Upper lobe of left lung (tissue), 6 donors: ENCODE results near the gene WBP2. TPM values are rescaled to one million over a fixed set of nuclear protein-coding genes. Genes with fewer than 3 reads are reported as not detected.

Source experiments
- ATAC-seq, 2 donors: fragments of 200-7000 bp; cut with Tn5 transposase; one replicate each; pipeline ENCODE4 v1.9.1; 2022; ENCODE audit warnings: mild to moderate bottlenecking in 2 of 2, moderate library complexity in 2 of 2; ENCODE audit not compliant: low FRiP score in 2 of 2
- DNase-seq, 2 donors: peaks; one replicate each; pipeline ENCODE4 v3.0.0-alpha.2; 2019 to 2020
- H3K27ac ChIP-seq, 4 donors: fragments of 200-600 bp; sonication (generic); one replicate each; pipeline ENCODE4 v1.5.1; 2016 to 2019
- H3K27me3 ChIP-seq, 4 donors: fragments of 200-600 bp; sonication (generic); one replicate each; pipeline ENCODE4 v1.5.1; 2017 to 2019
- H3K36me3 ChIP-seq, 4 donors: fragments of 200-600 bp; sonication (generic); one replicate each; pipeline ENCODE4 v1.5.1; 2016 to 2019
- H3K4me1 ChIP-seq, 4 donors: fragments of 200-600 bp; sonication (generic); one replicate each; pipeline ENCODE4 v1.5.1; 2018 to 2019
- H3K4me3 ChIP-seq, 4 donors: fragments of 200-600 bp; sonication (generic); one replicate each; pipeline ENCODE4 v1.5.1; 2017 to 2019; ENCODE audit warnings: mild to moderate bottlenecking in 2 of 4, moderate library complexity in 1 of 4
- H3K9me3 ChIP-seq, 4 donors: fragments of 200-600 bp; sonication (generic); one replicate each; pipeline ENCODE4 v1.5.1; 2018 to 2019
- CTCF ChIP-seq, 6 experiments: fragments of 450-650 bp in 4 of 6; fragments of 200-600 bp in 2 of 6; sonication (generic) in 2 of 6; IDR thresholded peaks; one replicate each; pipeline ENCODE4 v1.5.1; 2016 to 2019; ENCODE audit warnings: antibody characterized with exemption in 6 of 6
- EP300 ChIP-seq, 4 donors: sonication (generic); formaldehyde crosslinking; IDR thresholded peaks; one replicate each; pipeline ENCODE4 v1.5.1; 2017; ENCODE audit warnings: antibody characterized with exemption in 4 of 4, control low read depth in 2 of 4
- POLR2A ChIP-seq, 4 donors: fragments of 450-650 bp; IDR thresholded peaks; one replicate each; pipeline ENCODE4 v1.5.1; 2016 to 2017; ENCODE audit warnings: antibody characterized with exemption in 4 of 4, mild to moderate bottlenecking in 2 of 4
- POLR2AphosphoS5 ChIP-seq, 2 donors: sonication (generic); formaldehyde crosslinking; IDR thresholded peaks; one replicate each; pipeline ENCODE4 v1.5.1; 2017; ENCODE audit warnings: antibody characterized with exemption in 2 of 2
- WGBS, 2 donors: methylation state at CpG; one replicate each; pipeline ENCODE4 v1.1.5; 2017 to 2018; 5-methylcytosine and 5-hydroxymethylcytosine counted together
- total RNA-seq, 6 donors: library from RNA; depleted of rRNA in 4 of 6; stranded (reverse); fragments of >200 nt in 4 of 6; gene quantifications; one replicate each; pipeline versions ENCODE4 v1.1.0 to v1.2.1, GENCODE V29; 2016 to 2021
- donor health status: DM: no; HTN: no; CAD: no; lungs with moderate emphysema.
- donor health status: DM: no; HTN: yes; CAD: no; lungs with severe emphysema.

Gene WBP2
- total RNA-seq, 6 donors from 2014 or later: 70.1 to 183 (median 87.8) TPM

GRCh38 chr17:75806822-75807500 is 48.2 kb downstream of the WBP2 start:
- H3K27ac ChIP-seq: no peak overlapping the region
- peaks cover 6 to 27% (median 27%) of the 10 kb centered on the region in 4 donors for H3K36me3 ChIP-seq
- no peaks in the 10 kb centered on the region for H3K27me3 ChIP-seq
- ATAC-seq (no peak), DNase-seq (no peak)
- no peak overlapping the region for H3K4me3 ChIP-seq
- no peaks in the 10 kb centered on the region for H3K4me1 ChIP-seq
- H3K9me3 ChIP-seq: no peaks in the 10 kb centered on the region
- no peak for TF ChIP-seq POLR2AphosphoS5 (IDR thresholded peaks at IDR 0.05)
- TF ChIP-seq EP300 (IDR thresholded peaks at IDR 0.05): no peak
- no peak for TF ChIP-seq POLR2A (IDR thresholded peaks at IDR 0.05)
- WGBS, 2 donors: 84 to 92% methylated on average over 4 of the region's 4 CpGs

DNA sequence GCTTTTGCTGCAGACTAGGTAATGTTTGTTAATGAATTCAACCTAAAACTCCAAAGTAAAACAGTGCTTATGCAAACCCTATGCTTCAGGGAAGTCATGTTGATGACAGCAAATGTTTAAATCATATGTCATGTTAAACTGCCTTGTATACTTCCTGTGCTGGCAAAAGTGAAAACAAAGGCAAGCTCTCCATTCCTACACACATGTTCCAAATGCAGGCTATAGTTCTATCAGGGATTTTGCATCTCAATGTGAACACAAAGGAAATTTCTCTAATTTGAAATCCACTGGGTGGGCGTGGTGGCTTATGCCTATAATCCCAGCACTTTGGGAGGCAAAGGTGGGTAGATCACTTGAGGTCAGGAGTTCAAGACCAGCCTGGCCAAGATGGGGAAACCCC is 51.3 kb downstream of the WBP2 start:
- Histone ChIP-seq H3K27me3 (no peaks in the 10 kb centered on the region), H3K4me1 (no peaks in the 10 kb centered on the region), H3K4me3 (no peak overlapping the region), H3K27ac (no peak overlapping the region), H3K36me3 (peaks cover 4 to 14% (median 12%) of the 10 kb centered on the region in 4 donors), H3K9me3 (no peaks in the 10 kb centered on the region)
- DNase-seq (no peak), ATAC-seq (no peak)
- TF ChIP-seq POLR2A (IDR thresholded peaks at IDR 0.05) (no peak), CTCF (IDR thresholded peaks at IDR 0.05) (no peak), EP300 (IDR thresholded peaks at IDR 0.05) (no peak), POLR2AphosphoS5 (IDR thresholded peaks at IDR 0.05) (no peak)
- WGBS, 2 donors: 91 to 93% methylated on average over 1 of the region's 1 CpG

GRCh38 chr17:75799402-75799801 is 55.7 kb downstream of the WBP2 start:
- Histone ChIP-seq H3K27ac (no peak overlapping the region), H3K36me3 (peaks cover 12 to 34% (median 23%) of the 10 kb centered on the region in 4 donors), H3K4me3 (no peak overlapping the region), H3K4me1 (no peaks in the 10 kb centered on the region), H3K9me3 (no peaks in the 10 kb centered on the region), H3K27me3 (no peaks in the 10 kb centered on the region)
- 86 to 91% methylated on average over 4 of the region's 4 CpGs for WGBS, 2 donors
- DNase-seq (no peak), ATAC-seq (no peak)
- no peak for TF ChIP-seq EP300 (IDR thresholded peaks at IDR 0.05)
- TF ChIP-seq POLR2A (IDR thresholded peaks at IDR 0.05): no peak
- no peak for TF ChIP-seq POLR2AphosphoS5 (IDR thresholded peaks at IDR 0.05)
- no peak for TF ChIP-seq CTCF (IDR thresholded peaks at IDR 0.05)

DNA sequence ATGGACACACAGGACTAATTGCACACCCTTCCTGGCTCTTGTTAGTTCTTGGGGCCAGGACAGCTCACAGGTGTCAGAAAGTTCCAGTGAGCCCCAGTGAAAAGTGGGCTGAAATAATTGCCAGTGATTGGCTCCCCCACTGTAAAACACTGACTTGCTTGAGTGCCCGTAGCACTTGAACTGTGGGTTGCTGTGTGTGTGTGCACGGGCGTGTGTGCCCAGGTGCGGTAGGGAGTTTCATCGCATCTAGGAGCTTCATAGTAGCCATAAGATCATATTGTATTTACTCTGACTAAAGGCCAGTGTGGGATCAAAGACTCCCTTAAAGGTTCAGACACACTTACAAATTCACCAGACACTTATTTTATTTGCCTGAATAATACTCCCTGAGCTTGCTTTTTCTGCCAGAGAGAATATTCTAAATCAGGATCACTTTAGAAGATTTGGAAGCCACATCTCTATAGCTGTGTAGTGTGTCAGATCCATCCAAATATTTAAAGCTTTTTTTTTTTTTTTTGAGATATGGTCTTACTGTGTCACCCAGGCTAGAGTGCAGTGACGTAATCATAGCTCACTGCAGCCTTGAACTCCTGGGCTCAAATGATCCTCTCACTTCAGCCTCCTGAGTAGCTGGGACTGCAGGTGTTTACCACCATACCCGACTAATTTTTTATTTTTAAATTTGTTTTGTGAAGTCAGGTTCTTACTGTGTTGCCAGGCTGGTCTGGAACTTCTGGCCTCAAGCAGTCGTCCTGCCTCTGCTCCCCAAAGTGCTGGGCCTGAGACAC is 59.1 kb downstream of the WBP2 start:
- ATAC-seq (no peak), DNase-seq (no peak)
- Histone ChIP-seq H3K4me3 (no peak overlapping the region), H3K9me3 (no peaks in the 10 kb centered on the region), H3K4me1 (no peaks in the 10 kb centered on the region), H3K27ac (no peak overlapping the region), H3K36me3 (peaks cover 7 to 40% (median 21%) of the 10 kb centered on the region in 4 donors), H3K27me3 (no peaks in the 10 kb centered on the region)
- TF ChIP-seq POLR2A (IDR thresholded peaks at IDR 0.05) (no peak), EP300 (IDR thresholded peaks at IDR 0.05) (no peak), CTCF (IDR thresholded peaks at IDR 0.05) (no peak), POLR2AphosphoS5 (IDR thresholded peaks at IDR 0.05) (no peak)
- 80 to 94% methylated on average over 5 to 8 of the region's 8 CpGs for WGBS, 2 donors

Other genes with a start within 250 kb of the WBP2 start
- 1 to 10 TPM; 1.9 to 7.3 (median 3.3) TPM for gene SMIM5, start 221.9 kb downstream of the WBP2 start, total RNA-seq
- 10 to 100 TPM; 11.4 to 97.4 (median 41.4) TPM for gene RECQL5, start 188.2 kb downstream of the WBP2 start, total RNA-seq
- 100 to 1,000 TPM in 1 of 6 donors, 10 to 100 TPM in 5; 64.1 to 125 (median 80.8) TPM for gene SAP30BP, start 188.0 kb downstream of the WBP2 start, total RNA-seq
- gene ITGB4, start 133.9 kb downstream of the WBP2 start, total RNA-seq: 10 to 100 TPM; 16.8 to 75.2 (median 41.2) TPM
- gene GALK1, start 90.1 kb downstream of the WBP2 start, total RNA-seq: 10 to 100 TPM; 18.9 to 65.7 (median 40.6) TPM
- gene UNK, start 70.5 kb downstream of the WBP2 start, total RNA-seq: 10 to 100 TPM; 22.4 to 97.4 (median 31.4) TPM
- gene UNC13D, start 10.9 kb downstream of the WBP2 start, total RNA-seq: 100 to 1,000 TPM in 4 of 6 donors, 10 to 100 TPM in 2; 38.0 to 243 (median 123) TPM
- 10 to 100 TPM; 20.1 to 55.6 (median 33.3) TPM for gene TRIM47, start 23.2 kb upstream of the WBP2 start, total RNA-seq
- 10 to 100 TPM; 23.4 to 35.1 (median 28.2) TPM for gene TRIM65, start 41.6 kb upstream of the WBP2 start, total RNA-seq
- gene MRPL38, start 49.5 kb upstream of the WBP2 start, total RNA-seq: 100 to 1,000 TPM in 1 of 6 donors, 10 to 100 TPM in 5; 35.4 to 115 (median 77.0) TPM
- gene FBF1, start 85.7 kb upstream of the WBP2 start, total RNA-seq: 10 to 100 TPM in 4 of 6 donors, 1 to 10 TPM in 2; 9.3 to 66.0 (median 14.3) TPM
- gene ACOX1, start 123.8 kb upstream of the WBP2 start, total RNA-seq: 10 to 100 TPM; 33.2 to 84.2 (median 57.4) TPM
- 10 to 100 TPM in 5 of 6 donors, not detected in 1; 13.6 to 29.3 (median 17.0) TPM for gene TEN1, start 123.9 kb upstream of the WBP2 start, total RNA-seq
- 10 to 100 TPM in 1 of 6 donors, 1 to 10 TPM in 5; 3.0 to 15.7 (median 7.0) TPM for gene CDK3, start 145.5 kb upstream of the WBP2 start, total RNA-seq
- 100 to 1,000 TPM in 1 of 6 donors, 10 to 100 TPM in 5; 47.5 to 142 (median 63.4) TPM for gene EVPL, start 172.0 kb upstream of the WBP2 start, total RNA-seq
- gene SRP68, start 217.2 kb upstream of the WBP2 start, total RNA-seq: 10 to 100 TPM; 41.8 to 68.2 (median 56.1) TPM
- under 1 TPM in 1 of 6 donors, not detected in 5; 0.61 TPM for gene GALR2, start 219.4 kb upstream of the WBP2 start, total RNA-seq
- gene ZACN, start 223.8 kb upstream of the WBP2 start, total RNA-seq: not detected
- 100 to 1,000 TPM in 3 of 6 donors, 10 to 100 TPM in 3; 69.4 to 233 (median 103) TPM for gene EXOC7, start 248.5 kb upstream of the WBP2 start, total RNA-seq